CD8-positive, alpha-beta memory T cell (primary cell): ENCODE results near the gene TMC5. TPM values are rescaled to one million over a fixed set of nuclear protein-coding genes. Genes with fewer than 3 reads are reported as not detected.
"Not testable (repeated sequence)": the region's sequence is repeated elsewhere in the genome, so short reads cannot be mapped to it uniquely, and the experiment has no call there.

Experiments
- CTCF ChIA-PET: fragments of 350-600 bp; sonication (Branson Sonifier 250); formaldehyde crosslinking; loops from one replicate; lab custom pipeline; 2021; ENCODE audit warnings: antibody characterized with exemption; lab: Charles Lee
- POLR2A ChIA-PET: fragments of 350-600 bp; sonication (Branson Sonifier 250); formaldehyde crosslinking; loops from one replicate; lab custom pipeline; 2021; ENCODE audit warnings: antibody characterized with exemption; lab: Charles Lee
- DNase-seq, 5 donors: peaks; one replicate each; pipeline versions ENCODE4 v3.0.0 to v3.0.0-alpha.2; 2020 to 2022; ENCODE audit warnings: mixed read lengths in 1 of 5
- H3K27ac ChIP-seq: one replicate; pipeline ENCODE4 v1.7.0; 2013; ENCODE audit warnings: low read depth, mild to moderate bottlenecking, low read length, moderate library complexity
- H3K27me3 ChIP-seq: 2 replicates; pipeline ENCODE4 v1.7.0; 2013; ENCODE audit warnings: low read length, mild to moderate bottlenecking; ENCODE audit not compliant: insufficient read depth, poor library complexity, severe bottlenecking
- H3K36me3 ChIP-seq: 2 replicates; pipeline ENCODE4 v1.7.0; 2013; ENCODE audit warnings: mild to moderate bottlenecking, low read length, moderate library complexity; ENCODE audit not compliant: insufficient read depth
- H3K4me1 ChIP-seq: 2 replicates; pipeline ENCODE4 v1.7.0; 2013; ENCODE audit warnings: mild to moderate bottlenecking, low read length, moderate library complexity; ENCODE audit not compliant: insufficient read depth
- H3K4me3 ChIP-seq: 2 replicates; pipeline ENCODE4 v1.7.0; 2013; ENCODE audit warnings: mild to moderate bottlenecking, low read length
- H3K9me3 ChIP-seq: 2 replicates; pipeline ENCODE4 v1.7.0; 2013; ENCODE audit warnings: mild to moderate bottlenecking, low read length
- H3K27ac Mint-ChIP-seq, 8 donors: one replicate each; pipeline ENCODE4 v1.8.0; 2020 to 2021; ENCODE audit warnings: mixed read lengths in 8 of 8, mild to moderate bottlenecking in 6 of 8, inconsistent platforms in 3 of 8, moderate library complexity in 3 of 8
- H3K27me3 Mint-ChIP-seq, 2 donors: one replicate each; pipeline ENCODE4 v1.8.0; 2020 to 2021; ENCODE audit warnings: mixed read lengths in 2 of 2, mild to moderate bottlenecking in 1 of 2, moderate library complexity in 1 of 2
- H3K36me3 Mint-ChIP-seq, 3 donors: one replicate each; pipeline ENCODE4 v1.8.0; 2020 to 2021; ENCODE audit warnings: mixed read lengths in 3 of 3, inconsistent platforms in 1 of 3, mild to moderate bottlenecking in 1 of 3
- H3K4me1 Mint-ChIP-seq, 3 donors: one replicate each; pipeline ENCODE4 v1.8.0; 2020 to 2021; ENCODE audit warnings: mixed read lengths in 3 of 3, inconsistent platforms in 1 of 3, mild to moderate bottlenecking in 1 of 3
- H3K4me3 Mint-ChIP-seq, 7 donors: one replicate each; pipeline ENCODE4 v1.8.0; 2020 to 2021; ENCODE audit warnings: mixed read lengths in 7 of 7, mild to moderate bottlenecking in 6 of 7, moderate library complexity in 4 of 7, inconsistent platforms in 2 of 7
- H3K9me3 Mint-ChIP-seq, 5 donors: one replicate each; pipeline ENCODE4 v1.8.0; 2020 to 2022; ENCODE audit warnings: mixed read lengths in 5 of 5, mild to moderate bottlenecking in 3 of 5, moderate library complexity in 2 of 5, inconsistent platforms in 1 of 5
- polyA plus RNA-seq: library from polyadenylated mRNA; unstranded; fragments of 300-500 nt; fragmentation: Illumina TruSeq; gene quantifications from one replicate; pipeline ENCODE4 v1.2.3, GENCODE V29; 2021
- total RNA-seq, 2 experiments: library from RNA; stranded (reverse); gene quantifications; one replicate each; pipeline ENCODE4 v1.2.3, GENCODE V29; 2021

The TMC5 gene
- total and polyA plus RNA-seq, 3 experiments from 2014 or later = not detected

DNA sequence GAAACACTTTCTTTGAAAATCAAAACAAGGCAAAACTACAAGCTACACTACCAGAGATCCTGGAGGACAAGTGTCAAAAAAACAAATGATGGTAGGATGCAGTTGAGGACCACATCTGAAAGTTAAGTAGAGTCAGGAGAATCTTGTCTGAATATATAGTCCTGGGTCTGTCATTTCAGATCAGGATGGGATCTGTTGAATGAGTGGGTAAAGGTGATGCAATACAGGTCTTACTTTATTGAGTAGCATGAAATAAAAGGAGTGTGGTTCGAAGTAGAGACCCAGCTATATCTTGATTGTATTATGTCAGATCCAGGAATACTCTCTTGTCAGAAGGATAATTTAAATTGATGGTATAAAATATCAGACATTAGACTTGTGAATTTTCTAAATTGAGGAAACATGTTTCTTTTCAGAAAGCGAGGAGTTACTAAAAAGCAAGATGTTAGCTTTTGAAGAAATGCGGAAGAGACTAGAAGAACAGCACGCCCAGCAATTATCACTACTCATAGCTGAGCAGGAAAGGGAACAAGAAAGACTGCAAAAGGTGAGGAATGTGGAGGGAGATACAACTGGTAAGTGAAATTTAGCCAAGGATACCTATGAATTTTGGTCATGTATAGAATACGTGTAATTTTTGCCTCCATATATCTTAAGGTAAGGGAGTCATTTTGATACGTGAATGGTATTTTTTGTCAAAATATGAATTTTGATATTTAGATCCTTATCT is 122.7 kb downstream of the TMC5 start:
- Histone ChIP-seq H3K36me3 (peaks cover 19% of the 10 kb centered on the region), H3K9me3 (no peaks in the 10 kb centered on the region), H3K27ac (no peak overlapping the region), H3K4me3 (no peak overlapping the region), H3K4me1 (no peaks in the 10 kb centered on the region), H3K27me3 (no peaks in the 10 kb centered on the region)
- no peak overlapping the region for H3K27ac Mint-ChIP-seq
- POLR2A ChIA-PET = no interaction called here
- H3K36me3 Mint-ChIP-seq = peaks cover 32 to 72% (median 35%) of the 10 kb centered on the region in 3 donors
- no peaks in the 10 kb centered on the region for H3K4me1 Mint-ChIP-seq
- no peaks in the 10 kb centered on the region for H3K27me3 Mint-ChIP-seq
- CTCF ChIA-PET = interaction anchor here (1.0 kb wide), 1 partner anchor 15 kb away, joined by 5 read pairs; the partner anchor contains the start of gene VPS35L
- H3K9me3 Mint-ChIP-seq = peaks cover 0 to 3% (median 0%) of the 10 kb centered on the region in 5 donors
- no peak overlapping the region for H3K4me3 Mint-ChIP-seq
- DNase-seq = no peak

DNA sequence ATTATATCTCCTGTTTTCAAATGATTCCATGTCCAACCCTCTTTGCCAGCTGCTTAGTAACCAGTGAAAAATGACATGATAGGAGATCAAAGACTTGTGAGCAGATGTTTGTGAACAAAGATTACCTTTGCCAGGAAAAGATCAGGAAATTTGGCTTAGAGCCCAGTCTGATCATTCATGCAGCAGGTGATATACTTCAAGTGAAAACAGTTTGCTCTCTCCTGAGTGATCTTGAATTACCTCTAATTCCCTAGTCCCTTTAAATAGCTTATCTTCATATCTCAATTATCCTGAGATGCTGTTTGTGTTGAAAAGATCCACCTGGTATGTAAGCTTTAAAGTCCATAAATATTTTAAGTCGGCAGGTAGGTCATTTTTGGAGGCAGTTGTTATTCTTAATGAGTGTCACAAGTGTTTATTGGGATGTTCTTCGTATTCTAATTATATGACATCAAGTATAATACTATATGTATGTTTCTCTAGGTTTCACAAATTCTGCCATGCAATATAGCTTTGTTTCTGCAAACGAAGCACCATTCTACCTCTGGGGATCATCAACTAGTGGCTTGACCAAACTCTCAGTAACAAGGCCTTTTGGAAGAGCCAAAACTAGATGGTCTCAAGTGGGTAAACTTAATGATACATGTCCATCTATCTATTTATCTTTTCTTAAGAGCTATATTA is 124.6 kb downstream of the TMC5 start:
- H3K9me3 ChIP-seq = no peaks in the 10 kb centered on the region
- H3K4me1 Mint-ChIP-seq = no peaks in the 10 kb centered on the region
- peaks cover 0 to 3% (median 0%) of the 10 kb centered on the region in 5 donors for H3K9me3 Mint-ChIP-seq
- ChIA-PET POLR2A (no interaction called here), CTCF (interaction anchor here (1.6 kb wide), 1 partner anchor 13 kb away, joined by 9 read pairs; the partner anchor contains the start of gene VPS35L)
- H3K27ac ChIP-seq = no peak overlapping the region
- no peaks in the 10 kb centered on the region for H3K4me1 ChIP-seq
- peaks cover 19% of the 10 kb centered on the region for H3K36me3 ChIP-seq
- peaks cover 30 to 64% (median 35%) of the 10 kb centered on the region in 3 donors for H3K36me3 Mint-ChIP-seq
- H3K27ac Mint-ChIP-seq = no peak overlapping the region
- no peak overlapping the region for H3K4me3 Mint-ChIP-seq
- no peaks in the 10 kb centered on the region for H3K27me3 Mint-ChIP-seq
- H3K4me3 ChIP-seq = no peak overlapping the region
- H3K27me3 ChIP-seq = no peaks in the 10 kb centered on the region
- DNase-seq = no peak

DNA sequence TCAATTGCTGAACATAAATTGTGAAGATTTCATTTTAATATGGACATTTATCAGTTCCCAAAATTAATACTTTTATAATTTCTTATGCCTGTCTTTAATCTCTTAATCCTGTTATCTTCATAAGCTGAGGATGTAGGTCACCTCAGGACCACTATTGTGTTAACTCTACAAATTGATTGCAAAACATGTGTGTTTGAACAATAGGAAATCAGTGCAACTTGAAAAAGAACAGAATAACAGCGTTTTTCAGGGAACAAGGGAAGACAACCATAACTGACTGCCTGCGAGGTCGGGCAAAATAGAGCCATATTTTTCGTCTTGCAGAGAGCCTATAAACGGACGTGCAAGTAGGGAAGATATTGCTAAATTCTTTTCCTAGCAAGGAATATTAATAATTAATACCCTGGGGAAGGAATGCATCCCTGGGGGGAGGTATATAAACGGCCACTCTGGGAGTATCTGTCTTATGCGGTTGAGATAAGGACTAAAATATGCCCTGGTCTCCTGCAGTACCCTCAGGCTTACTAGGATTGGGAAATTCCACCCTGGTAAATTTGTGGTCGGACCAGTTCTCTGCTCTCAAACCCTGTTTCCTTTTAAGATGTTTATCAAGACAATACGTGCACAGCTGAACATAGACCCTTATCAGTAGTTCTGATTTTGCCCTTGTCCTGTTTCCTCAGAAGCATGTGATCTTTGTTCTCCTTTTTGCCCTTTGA is 125.8 kb downstream of the TMC5 start:
- H3K4me1 ChIP-seq, H3K4me1 Mint-ChIP-seq, H3K27me3 Mint-ChIP-seq, POLR2A ChIA-PET, H3K27ac ChIP-seq, H3K4me3 ChIP-seq, H3K27ac Mint-ChIP-seq, H3K9me3 ChIP-seq, DNase-seq, H3K9me3 Mint-ChIP-seq, H3K27me3 ChIP-seq, H3K4me3 Mint-ChIP-seq: not testable (repeated sequence)
- peaks cover 22% of the 10 kb centered on the region for H3K36me3 ChIP-seq
- peaks cover 34 to 68% (median 35%) of the 10 kb centered on the region in 3 donors for H3K36me3 Mint-ChIP-seq
- CTCF ChIA-PET = interaction anchor here (1.6 kb wide), 1 partner anchor 11 kb away, joined by 9 read pairs; the partner anchor contains the start of gene VPS35L

DNA sequence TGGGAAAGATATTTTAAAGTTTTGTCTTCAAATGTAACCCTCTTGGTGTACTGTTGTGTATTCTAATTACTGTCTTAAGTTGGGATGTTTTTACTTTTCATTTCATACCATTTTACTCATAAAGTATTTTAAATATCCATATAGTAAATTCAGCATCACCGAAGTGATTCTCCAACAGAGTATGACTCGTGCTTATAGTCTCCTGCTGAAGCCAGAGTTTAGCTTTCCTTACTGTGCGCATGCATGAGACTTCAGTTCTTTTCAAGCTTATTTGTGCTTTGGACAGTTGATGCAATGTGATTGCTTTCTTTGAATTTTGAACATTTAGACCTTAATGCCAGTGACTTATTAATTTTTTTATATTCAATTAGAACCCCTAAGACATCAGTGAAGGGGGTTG is 130.5 kb downstream of the TMC5 start:
- Mint-ChIP-seq H3K27ac (no peak overlapping the region), H3K9me3 (peaks cover 0 to 3% (median 0%) of the 10 kb centered on the region in 5 donors), H3K36me3 (peaks cover 12 to 53% (median 21%) of the 10 kb centered on the region in 3 donors), H3K4me1 (no peaks in the 10 kb centered on the region), H3K27me3 (no peaks in the 10 kb centered on the region), H3K4me3 (no peak overlapping the region)
- H3K4me3 ChIP-seq = no peak overlapping the region
- peaks cover 8% of the 10 kb centered on the region for H3K36me3 ChIP-seq
- no peaks in the 10 kb centered on the region for H3K9me3 ChIP-seq
- ChIA-PET POLR2A (no interaction called here), CTCF (no interaction called here)
- H3K27ac ChIP-seq = no peak overlapping the region
- no peaks in the 10 kb centered on the region for H3K4me1 ChIP-seq
- no peaks in the 10 kb centered on the region for H3K27me3 ChIP-seq
- no peak for DNase-seq

Other genes starting within 250 kb of the TMC5 start
- not detected for gene SYT17, start 249.6 kb upstream of the TMC5 start, total RNA-seq
- not detected for gene SYT17, start 249.6 kb upstream of the TMC5 start, polyA plus RNA-seq
- not detected for gene CLEC19A, start 132.2 kb upstream of the TMC5 start, total RNA-seq
- not detected for gene CLEC19A, start 132.2 kb upstream of the TMC5 start, polyA plus RNA-seq
- gene GDE1, start 104.2 kb downstream of the TMC5 start, total RNA-seq = 10 to 100 TPM; 27.9 to 30.5 TPM
- gene GDE1, start 104.2 kb downstream of the TMC5 start, polyA plus RNA-seq = 39.8 TPM
- 10 to 100 TPM; 30.1 to 37.4 TPM for gene CCP110, start 106.1 kb downstream of the TMC5 start, total RNA-seq
- 8.2 TPM for gene CCP110, start 106.1 kb downstream of the TMC5 start, polyA plus RNA-seq
- 10 to 100 TPM; 37.4 to 40.2 TPM for gene VPS35L, start 137.8 kb downstream of the TMC5 start, total RNA-seq
- gene VPS35L, start 137.8 kb downstream of the TMC5 start, polyA plus RNA-seq = 52.3 TPM